Lower leg skin (tissue), 4 donors: ENCODE data around the gene ZFPM1. TPM values are rescaled to one million over a fixed set of nuclear protein-coding genes. Genes with fewer than 3 reads are reported as not detected.

Source experiments
- DNase-seq, 2 donors: peaks; one replicate each; pipeline ENCODE4 v3.0.0-alpha.2; 2019; ENCODE audit warnings: low spot score in 2 of 2
- H3K4me3 ChIP-seq: fragments of 200-600 bp; sonication (generic); 2 replicates; pipeline ENCODE4 v1.5.1; 2017; ENCODE audit warnings: mild to moderate bottlenecking, low read depth; ENCODE audit not compliant: poor library complexity, severe bottlenecking
- CTCF ChIP-seq, 3 donors: fragments of 450-650 bp; IDR thresholded peaks; one replicate each; pipeline ENCODE4 v1.5.1; 2016; ENCODE audit warnings: antibody characterized with exemption in 3 of 3, mild to moderate bottlenecking in 3 of 3, moderate library complexity in 2 of 3
- POLR2A ChIP-seq, 2 donors: fragments of 450-650 bp; IDR thresholded peaks; one replicate each; pipeline ENCODE4 v1.6.1; 2016 to 2017; ENCODE audit warnings: antibody characterized with exemption in 2 of 2, mild to moderate bottlenecking in 1 of 2, moderate library complexity in 1 of 2
- WGBS, 2 donors: methylation state at CpG; one replicate each; pipeline ENCODE4 v1.1.5; 2018; 5-methylcytosine and 5-hydroxymethylcytosine counted together
- intact Hi-C: fragments of 100-400 bp; cut with DNase I; formaldehyde crosslinking; loops from one replicate; pipeline ENCODE4 v1.15.0; 2023; ENCODE audit warnings: low total_unique reads
- total RNA-seq, 4 donors: library from RNA; depleted of rRNA; stranded (reverse); fragments of >200 nt; gene quantifications; one replicate each; pipeline ENCODE4 v1.1.0, GENCODE V29; 2016

Gene ZFPM1
- total RNA-seq, 4 donors from 2014 or later = 2.0 to 4.0 (median 3.1) TPM

GRCh38 chr16:88525663-88525990, 72.5 kb downstream of the ZFPM1 start:
- 50 to 54% methylated on average over 11 to 17 of the region's 17 CpGs for WGBS, 2 donors
- H3K4me3 ChIP-seq = no peak overlapping the region
- intact Hi-C loops = loop anchor here (5.0 kb wide), 1 partner anchor 83 kb away; no protein-coding TSS in a partner anchor
- DNase-seq = no peak
- TF ChIP-seq POLR2A (IDR thresholded peaks at IDR 0.05) (no peak), CTCF (IDR thresholded peaks at IDR 0.05) (no peak)

- TF ChIP-seq POLR2A (IDR thresholded peaks at IDR 0.05) = no peak
- no peak for TF ChIP-seq CTCF (IDR thresholded peaks at IDR 0.05)
- intact Hi-C loops = loop anchor here (5.0 kb wide), 1 partner anchor 84 kb away; no protein-coding TSS in a partner anchor
- H3K4me3 ChIP-seq = no peak overlapping the region
- WGBS, 2 donors = 59 to 72% methylated on average over 16 to 22 of the region's 29 CpGs
- no peak for DNase-seq
These were observed 73.2 kb downstream of the ZFPM1 start for GRCh38 chr16:88526008-88526905.

GRCh38 chr16:88526906-88527185, 73.8 kb downstream of the ZFPM1 start:
- no peak overlapping the region for H3K4me3 ChIP-seq
- TF ChIP-seq POLR2A (IDR thresholded peaks at IDR 0.05) (no peak), CTCF (IDR thresholded peaks at IDR 0.05) (no peak)
- DNase-seq = no peak
- 72 to 80% methylated on average over 5 to 9 of the region's 9 CpGs for WGBS, 2 donors
- intact Hi-C loops = loop anchor here (5.0 kb wide), 1 partner anchor 85 kb away; no protein-coding TSS in a partner anchor

DNA sequence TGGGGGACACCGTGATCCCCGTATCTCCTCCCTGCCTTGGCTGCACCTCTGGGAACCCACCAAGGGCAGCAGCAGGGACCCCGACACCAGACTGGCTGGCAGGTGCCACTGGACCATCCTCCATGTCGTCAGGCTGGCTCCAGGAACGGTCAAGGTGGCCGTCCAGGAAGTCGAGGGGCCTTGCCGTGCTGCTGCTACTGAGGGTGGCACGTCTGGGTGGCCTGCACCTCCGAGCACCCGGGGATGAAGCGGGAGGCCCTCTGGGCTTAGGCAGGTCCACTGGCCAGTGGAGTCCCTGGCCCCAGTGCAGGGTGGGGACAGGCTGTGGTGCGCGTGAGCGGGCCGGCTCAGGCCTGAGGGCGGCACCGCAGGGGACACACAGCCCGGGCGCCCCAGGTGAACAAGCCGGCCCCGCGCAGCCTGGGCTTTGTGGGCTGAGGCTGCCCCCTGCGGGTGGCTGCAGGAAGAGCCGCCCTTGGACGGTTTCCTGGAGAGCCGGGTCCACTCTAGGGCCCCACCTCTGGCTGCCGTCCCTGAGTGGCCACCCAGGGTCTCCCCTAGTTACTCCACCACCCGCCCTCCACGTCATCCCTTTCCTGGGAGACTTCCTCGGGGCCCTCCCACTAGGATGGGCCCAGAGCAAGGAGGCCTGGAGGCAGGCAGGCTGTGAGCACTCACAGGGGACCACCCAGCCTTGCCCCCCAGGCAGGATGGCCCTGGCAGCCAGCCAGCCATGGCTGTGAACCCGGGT, 74.3 kb downstream of the ZFPM1 start:
- no peak for DNase-seq
- WGBS, 2 donors = 37 to 52% methylated on average over 7 to 14 of the region's 32 CpGs
- intact Hi-C loops = loop anchor here (5.0 kb wide), 1 partner anchor 85 kb away; no protein-coding TSS in a partner anchor
- H3K4me3 ChIP-seq = no peak overlapping the region
- TF ChIP-seq CTCF (IDR thresholded peaks at IDR 0.05) (peak in 1 of 3 donors; percentile 8), POLR2A (IDR thresholded peaks at IDR 0.05) (no peak)

- no peak for TF ChIP-seq POLR2A (IDR thresholded peaks at IDR 0.05)
- no peak for TF ChIP-seq CTCF (IDR thresholded peaks at IDR 0.05)
- 67 to 75% methylated on average over 14 to 21 of the region's 30 CpGs for WGBS, 2 donors
- H3K4me3 ChIP-seq = no peak overlapping the region
- DNase-seq = no peak
- intact Hi-C loops = loop anchor here (5.0 kb wide), 1 partner anchor 86 kb away; no protein-coding TSS in a partner anchor
These were observed 75.1 kb downstream of the ZFPM1 start for GRCh38 chr16:88527937-88528743.
